ENCODE results near the gene FAM210A.

GRCh38 chr18:13735681-13736080 is 9.3 kb upstream of the FAM210A start:
- no peak for TF ChIP-seq POLR2A (IDR thresholded peaks at IDR 0.05; ENCODE audit: low read length)
- no peak for TF ChIP-seq GATA1 (IDR thresholded peaks at IDR 0.05; ENCODE audit: low read depth, low read length)
